GM23338 (cell line): ENCODE results near the gene CYP2C18. TPM values are rescaled to one million over a fixed set of nuclear protein-coding genes. Genes with fewer than 3 reads are reported as not detected.

ENCODE experiments used
- ATAC-seq: fragments of 200-7000 bp; cut with Tn5 transposase; 3 replicates; pipeline ENCODE4 v1.9.1; 2020
- DNase-seq: peaks from one replicate; pipeline ENCODE4 v3.0.0-alpha.2; 2015; ENCODE audit warnings: low spot score
- H2AFZ ChIP-seq: fragments of 200-600 bp; sonication (generic); 2 replicates; pipeline ENCODE4 v1.8.0; 2016; ENCODE audit warnings: antibody characterized with exemption, mild to moderate bottlenecking, moderate library complexity
- H3F3A ChIP-seq: fragments of 200-600 bp; sonication (generic); replicated peaks from 2 replicates; pipeline ENCODE4 v1.8.0; 2017; ENCODE audit warnings: antibody characterized with exemption, mixed run types, low read depth
- H3K27ac ChIP-seq: fragments of 200-600 bp; sonication (generic); 2 replicates; pipeline ENCODE4 v1.6.1; 2016; ENCODE audit warnings: low read depth
- H3K27me3 ChIP-seq: fragments of 200-600 bp; sonication (generic); 2 replicates; pipeline ENCODE4 v1.8.0; 2016; ENCODE audit warnings: mild to moderate bottlenecking, mixed run types, moderate library complexity; ENCODE audit not compliant: insufficient read depth
- H3K36me3 ChIP-seq: fragments of 200-600 bp; sonication (generic); 2 replicates; pipeline ENCODE4 v1.8.0; 2016; ENCODE audit warnings: mild to moderate bottlenecking; ENCODE audit not compliant: insufficient read depth
- H3K4me1 ChIP-seq: fragments of 200-600 bp; sonication (generic); 2 replicates; pipeline ENCODE4 v1.8.0; 2016; ENCODE audit warnings: mild to moderate bottlenecking, moderate library complexity; ENCODE audit not compliant: insufficient read depth
- H3K4me2 ChIP-seq: fragments of 200-600 bp; sonication (generic); 2 replicates; pipeline ENCODE4 v1.7.1; 2017; ENCODE audit warnings: mixed run types
- H3K4me3 ChIP-seq: fragments of 200-600 bp; sonication (generic); 2 replicates; pipeline ENCODE4 v1.6.1; 2016; ENCODE audit warnings: mixed run types
- H3K79me2 ChIP-seq: fragments of 200-600 bp; sonication (generic); replicated peaks from 2 replicates; pipeline ENCODE4 v1.8.0; 2017; ENCODE audit warnings: mild to moderate bottlenecking; ENCODE audit not compliant: insufficient read depth
- H3K9me2 ChIP-seq: fragments of 200-600 bp; sonication (generic); 2 replicates; pipeline ENCODE4 v1.8.0; 2017; ENCODE audit not compliant: insufficient read depth
- H4K20me1 ChIP-seq: fragments of 200-600 bp; sonication (generic); replicated peaks from 2 replicates; pipeline ENCODE4 v1.8.0; 2017; ENCODE audit warnings: mild to moderate bottlenecking; ENCODE audit not compliant: insufficient read depth
- H3K27ac Mint-ChIP-seq: 2 replicates; pipeline ENCODE4 v1.8.0; 2020; ENCODE audit warnings: inconsistent platforms, mild to moderate bottlenecking, moderate library complexity, mixed read lengths
- H3K27me3 Mint-ChIP-seq: 3 replicates; pipeline ENCODE4 v1.8.0; 2022; ENCODE audit warnings: low read depth, mild to moderate bottlenecking, moderate library complexity, mixed read lengths, inconsistent platforms; ENCODE audit not compliant: insufficient read depth, poor library complexity
- H3K36me3 Mint-ChIP-seq: 3 replicates; pipeline ENCODE4 v1.8.0; 2021; ENCODE audit warnings: low read depth, mild to moderate bottlenecking, inconsistent platforms, moderate library complexity, mixed read lengths
- H3K4me1 Mint-ChIP-seq: 3 replicates; pipeline ENCODE4 v1.8.0; 2020; ENCODE audit warnings: mild to moderate bottlenecking, inconsistent platforms, mixed read lengths
- H3K4me3 Mint-ChIP-seq: 3 replicates; pipeline ENCODE4 v1.8.0; 2021; ENCODE audit warnings: moderate library complexity, mild to moderate bottlenecking, inconsistent platforms, mixed read lengths
- H3K9me3 Mint-ChIP-seq: 3 replicates; pipeline ENCODE4 v1.8.0; 2020; ENCODE audit warnings: moderate library complexity, mild to moderate bottlenecking, inconsistent platforms, mixed read lengths
- EZH2 ChIP-seq: fragments of 200-600 bp; sonication (generic); IDR thresholded peaks from one replicate; pipeline ENCODE4 v1.8.0; 2017; ENCODE audit warnings: antibody characterized with exemption, mild to moderate bottlenecking, low read depth; ENCODE audit not compliant: unreplicated experiment
- JUNB ChIP-seq: IDR thresholded peaks from one replicate; pipeline ENCODE4 v1.6.1; 2016; ENCODE audit warnings: antibody characterized with exemption; ENCODE audit not compliant: unreplicated experiment
- NANOG ChIP-seq: IDR thresholded peaks from 2 replicates; pipeline ENCODE4 v1.6.1; 2016; ENCODE audit warnings: antibody characterized with exemption, borderline replicate concordance
- POLR2AphosphoS5 ChIP-seq: IDR thresholded peaks from 2 replicates; pipeline ENCODE4 v1.6.1; 2016; ENCODE audit warnings: antibody characterized with exemption, low read depth
- REST ChIP-seq: IDR thresholded peaks from one replicate; pipeline ENCODE4 v1.6.1; 2018; ENCODE audit warnings: antibody characterized with exemption; ENCODE audit not compliant: unreplicated experiment
- STAT1 ChIP-seq: IDR thresholded peaks from one replicate; pipeline ENCODE4 v1.6.1; 2016; ENCODE audit warnings: antibody characterized with exemption; ENCODE audit not compliant: unreplicated experiment
- ZNF114 ChIP-seq: fragments of 250-450 bp; sonication (Bioruptor Pico); IDR thresholded peaks from 2 replicates; pipeline ENCODE4 v1.5.0; 2020; ENCODE audit warnings: mild to moderate bottlenecking, moderate library complexity
- ZNF331 ChIP-seq: fragments of 250-450 bp; sonication (Bioruptor Pico); IDR thresholded peaks from 2 replicates; pipeline ENCODE4 v1.5.0; 2020; ENCODE audit warnings: low read depth, mild to moderate bottlenecking, moderate library complexity
- ZNF462 ChIP-seq: fragments of 250-450 bp; sonication (Bioruptor Pico); IDR thresholded peaks from 2 replicates; pipeline ENCODE4 v1.5.0; 2020; ENCODE audit warnings: mild to moderate bottlenecking, moderate library complexity
- polyA plus RNA-seq: library from polyadenylated mRNA; unstranded; fragments of >200 nt; fragmentation: Nextera tagmentation; extraction: Ambion mirVana; gene quantifications from 2 replicates; pipeline ENCODE4 v1.2.1, GENCODE V29; 2016
- total RNA-seq: library from RNA; depleted of rRNA; stranded (reverse); fragments of >200 nt; shearing (Covaris generic); gene quantifications from 2 replicates; pipeline ENCODE4 v1.2.3, GENCODE V29; 2014
- TF ChIP-seq, protein P1 (sequence below), 2 experiments: fragments of 200-600 bp in 1 of 2; sonication (generic) in 1 of 2; conservative IDR thresholded peaks; 2 replicates each; pipeline versions ENCODE4 v1.5.1 to v1.6.1; 2016 to 2017; ENCODE audit warnings: antibody characterized with exemption in 2 of 2, low read depth in 2 of 2, mild to moderate bottlenecking in 2 of 2, moderate library complexity in 1 of 2

Gene CYP2C18
- total and polyA plus RNA-seq, 2 experiments from 2014 or later: 0.08 to 0.63 TPM

DNA sequence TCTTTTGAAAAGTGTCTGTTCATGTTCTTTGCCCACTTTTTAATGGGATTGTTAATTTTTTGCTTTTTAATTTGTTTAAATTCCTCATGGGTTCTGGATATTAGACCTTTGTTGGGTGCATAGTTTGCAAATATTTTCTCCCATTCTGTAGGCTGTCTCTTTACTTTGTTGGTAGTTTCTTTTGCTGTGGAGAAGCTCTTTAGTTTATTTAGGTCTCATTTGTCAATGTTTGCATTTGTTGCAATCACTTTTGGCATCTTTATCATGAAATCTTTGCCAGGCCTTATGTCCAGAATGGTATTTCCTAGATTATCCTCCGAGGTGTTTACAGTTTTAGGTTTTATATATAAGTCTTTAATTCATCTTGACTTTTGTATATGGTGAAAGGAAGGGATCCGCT is 55.1 kb downstream of the CYP2C18 start:
- no peaks in the 10 kb centered on the region; the same call in none of the 2 replicates for H3K9me2 ChIP-seq
- no peak overlapping the region for H3K27ac ChIP-seq
- no peaks in the 10 kb centered on the region for H3K4me1 Mint-ChIP-seq
- H3F3A ChIP-seq: no peaks in the 10 kb centered on the region
- H3K36me3 Mint-ChIP-seq: peaks cover 9% of the 10 kb centered on the region; the same call in 2 of the 3 replicates
- H3K27me3 ChIP-seq: no peaks in the 10 kb centered on the region
- H3K4me2 ChIP-seq: no peak overlapping the region
- no peaks in the 10 kb centered on the region for H3K27me3 Mint-ChIP-seq
- no peak overlapping the region for H2AFZ ChIP-seq
- H4K20me1 ChIP-seq: no peaks in the 10 kb centered on the region
- peaks cover 31% of the 10 kb centered on the region for H3K9me3 Mint-ChIP-seq
- no peak overlapping the region for H3K4me3 Mint-ChIP-seq
- H3K36me3 ChIP-seq: no peaks in the 10 kb centered on the region
- no peak for DNase-seq
- no peaks in the 10 kb centered on the region for H3K79me2 ChIP-seq
- no peaks in the 10 kb centered on the region for H3K4me1 ChIP-seq
- H3K4me3 ChIP-seq: no peak overlapping the region
- ATAC-seq: no peak
- no peak overlapping the region for H3K27ac Mint-ChIP-seq
- TF ChIP-seq JUNB: no peak
- TF ChIP-seq, protein P1, sequence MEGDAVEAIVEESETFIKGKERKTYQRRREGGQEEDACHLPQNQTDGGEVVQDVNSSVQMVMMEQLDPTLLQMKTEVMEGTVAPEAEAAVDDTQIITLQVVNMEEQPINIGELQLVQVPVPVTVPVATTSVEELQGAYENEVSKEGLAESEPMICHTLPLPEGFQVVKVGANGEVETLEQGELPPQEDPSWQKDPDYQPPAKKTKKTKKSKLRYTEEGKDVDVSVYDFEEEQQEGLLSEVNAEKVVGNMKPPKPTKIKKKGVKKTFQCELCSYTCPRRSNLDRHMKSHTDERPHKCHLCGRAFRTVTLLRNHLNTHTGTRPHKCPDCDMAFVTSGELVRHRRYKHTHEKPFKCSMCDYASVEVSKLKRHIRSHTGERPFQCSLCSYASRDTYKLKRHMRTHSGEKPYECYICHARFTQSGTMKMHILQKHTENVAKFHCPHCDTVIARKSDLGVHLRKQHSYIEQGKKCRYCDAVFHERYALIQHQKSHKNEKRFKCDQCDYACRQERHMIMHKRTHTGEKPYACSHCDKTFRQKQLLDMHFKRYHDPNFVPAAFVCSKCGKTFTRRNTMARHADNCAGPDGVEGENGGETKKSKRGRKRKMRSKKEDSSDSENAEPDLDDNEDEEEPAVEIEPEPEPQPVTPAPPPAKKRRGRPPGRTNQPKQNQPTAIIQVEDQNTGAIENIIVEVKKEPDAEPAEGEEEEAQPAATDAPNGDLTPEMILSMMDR (conservative IDR thresholded peaks at IDR 0.05; ENCODE audit: low read depth in 2 of 2): no peak
- no peak for TF ChIP-seq STAT1
- no peak for TF ChIP-seq ZNF331
- TF ChIP-seq EZH2: no peak
- TF ChIP-seq REST: no peak
- no peak for TF ChIP-seq POLR2AphosphoS5
- TF ChIP-seq ZNF114 (CRISPR knock-in tag): no peak
- TF ChIP-seq NANOG: no peak

DNA sequence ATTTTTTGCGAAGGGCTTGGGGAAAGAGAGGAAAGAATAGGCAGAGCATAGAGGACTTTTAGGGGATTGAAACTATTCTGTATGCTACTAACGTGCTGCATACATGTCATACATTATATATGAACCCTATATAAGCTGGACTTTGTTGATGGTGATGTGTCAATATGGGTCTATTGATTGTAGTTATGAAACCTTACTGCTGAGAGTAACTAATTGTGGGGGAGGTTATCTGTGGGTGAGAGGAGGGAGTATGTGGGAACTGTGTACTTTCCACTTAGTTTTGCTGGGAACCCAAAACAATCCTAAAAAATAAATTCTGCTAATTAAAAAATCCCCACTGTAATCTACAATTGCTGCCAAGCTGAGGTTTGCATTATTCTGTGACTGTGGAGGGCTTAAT is 63.6 kb downstream of the CYP2C18 start:
- Histone ChIP-seq H3K4me1 (no peaks in the 10 kb centered on the region), H3K27ac (no peak overlapping the region), H3K36me3 (no peaks in the 10 kb centered on the region), H3K27me3 (no peaks in the 10 kb centered on the region), H3K4me2 (no peak overlapping the region), H3K79me2 (no peaks in the 10 kb centered on the region), H3K4me3 (no peak overlapping the region), H2AFZ (no peak overlapping the region), H3F3A (no peaks in the 10 kb centered on the region), H4K20me1 (no peaks in the 10 kb centered on the region), H3K9me2 (no peaks in the 10 kb centered on the region)
- Mint-ChIP-seq H3K27ac (no peak overlapping the region), H3K4me1 (no peaks in the 10 kb centered on the region), H3K36me3 (peaks cover 28% of the 10 kb centered on the region; the same call in 2 of the 3 replicates), H3K27me3 (no peaks in the 10 kb centered on the region), H3K4me3 (no peak overlapping the region), H3K9me3 (peaks cover 42% of the 10 kb centered on the region)
- no peak for ATAC-seq
- DNase-seq: no peak
- no peak for TF ChIP-seq POLR2AphosphoS5
- TF ChIP-seq NANOG: no peak
- TF ChIP-seq ZNF331: no peak
- no peak for TF ChIP-seq JUNB
- no peak for TF ChIP-seq ZNF462 (CRISPR knock-in tag)
